HG02970 (cell line): ENCODE measurements around the gene SCAMP1.
"Not testable (repeated sequence)": the region's sequence is repeated elsewhere in the genome, so short reads cannot be mapped to it uniquely, and the experiment has no call there.

Experiments used
- ATAC-seq: cut with Tn5 transposase; IDR thresholded peaks from one replicate; pipeline ENCODE4 v1.9.1; 2021; ENCODE audit warnings: mild to moderate bottlenecking, moderate library complexity, moderate number of reproducible peaks; ENCODE audit not compliant: unreplicated experiment, low FRiP score

The SCAMP1 gene

DNA sequence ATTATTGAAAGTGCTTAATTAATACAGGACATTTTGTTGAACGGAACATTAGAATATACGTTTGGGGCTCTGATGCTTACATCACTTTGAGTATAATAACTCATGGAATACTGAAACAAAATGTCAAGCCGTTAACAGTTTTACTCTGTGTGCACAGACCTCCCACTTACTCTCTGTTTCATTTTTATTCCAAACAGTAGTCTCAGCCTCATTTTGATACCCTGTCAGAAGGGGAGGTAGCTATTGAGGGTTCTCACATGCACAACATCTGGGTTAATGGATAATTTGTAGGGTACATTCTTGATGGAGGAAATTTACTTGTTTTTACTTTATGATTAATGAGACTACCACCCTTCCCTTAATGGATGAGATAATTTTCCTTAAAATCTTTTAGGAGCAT is 59.0 kb downstream of the SCAMP1 start:
- no peak for ATAC-seq

DNA sequence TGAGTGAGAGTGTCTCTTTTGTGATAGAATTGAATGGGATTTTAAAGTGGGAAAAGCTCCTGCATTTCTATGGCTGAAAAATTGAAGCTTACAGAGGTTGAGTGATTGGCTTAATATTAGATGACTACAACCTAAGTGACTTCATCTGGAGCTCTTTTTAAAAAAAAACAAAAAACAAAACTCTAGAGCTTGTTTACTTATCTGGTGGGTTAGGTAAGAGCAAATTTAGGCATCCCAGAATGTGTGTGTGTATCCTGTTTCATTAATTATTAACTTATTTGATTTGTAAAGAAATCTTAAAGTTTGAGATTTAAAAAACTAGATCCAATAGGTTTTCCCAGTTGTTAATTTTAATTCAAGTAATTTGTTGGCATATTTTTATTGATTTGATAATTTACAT is 60.1 kb downstream of the SCAMP1 start:
- no peak for ATAC-seq

- ATAC-seq = no peak
Measured at GRCh38 chr5:78424665-78425064, 64.2 kb downstream of the SCAMP1 start.

- no peak for ATAC-seq
Measured at GRCh38 chr5:78429332-78429980, 69.0 kb downstream of the SCAMP1 start.

DNA sequence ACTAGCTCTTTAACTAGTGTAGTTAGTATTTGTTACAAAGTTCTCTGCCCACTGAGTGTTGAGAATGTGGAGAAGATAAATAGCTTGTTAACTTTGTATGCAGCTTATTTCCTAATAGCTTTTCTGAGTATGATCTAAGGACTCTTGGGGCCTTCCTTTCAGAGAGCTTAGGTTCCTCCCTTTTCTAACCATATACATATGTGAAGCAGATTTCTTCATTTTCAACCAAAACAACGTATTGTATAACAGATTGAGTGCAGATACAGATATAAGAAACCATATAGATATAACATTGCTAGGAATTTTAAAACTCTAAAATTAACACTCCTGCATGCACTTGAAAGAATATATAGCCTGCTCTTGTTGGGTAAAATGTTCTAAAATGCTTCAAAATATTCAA is 70.4 kb downstream of the SCAMP1 start:
- no peak for ATAC-seq

GRCh38 chr5:78433972-78434371 is 73.6 kb downstream of the SCAMP1 start:
- no peak for ATAC-seq

DNA sequence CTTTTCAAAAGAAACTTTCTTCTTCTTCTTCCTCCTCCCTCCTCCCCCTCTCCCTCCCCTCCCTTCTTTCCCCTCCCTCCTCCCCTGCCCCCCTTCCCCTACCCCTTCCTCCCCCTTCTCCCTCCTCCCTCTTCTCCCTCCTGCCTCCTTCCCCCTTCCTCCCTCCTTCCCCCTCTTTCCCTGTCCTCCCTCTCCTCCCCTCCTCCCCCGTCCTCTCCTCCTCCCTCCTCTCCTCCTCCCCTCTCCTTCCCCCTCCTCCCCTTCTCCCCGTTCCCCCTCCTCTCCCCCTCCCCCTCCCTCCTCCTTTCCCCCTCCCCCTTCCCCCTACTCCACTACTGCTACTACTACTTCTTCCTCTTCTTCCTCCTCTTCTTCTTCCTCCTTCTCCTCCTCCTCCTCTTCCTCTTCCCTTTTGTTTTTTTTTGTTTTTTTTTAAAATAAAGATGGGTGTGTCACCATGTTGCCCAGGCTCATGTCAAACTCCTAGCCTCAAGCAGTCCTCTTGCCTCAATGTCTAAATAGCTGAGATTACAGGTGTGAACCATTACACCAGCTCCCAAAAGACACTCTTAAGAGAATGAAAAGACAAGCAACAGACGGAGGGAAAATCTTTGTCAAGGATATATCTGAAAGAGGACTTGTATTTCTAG is 87.5 kb downstream of the SCAMP1 start:
- no peak for ATAC-seq

DNA sequence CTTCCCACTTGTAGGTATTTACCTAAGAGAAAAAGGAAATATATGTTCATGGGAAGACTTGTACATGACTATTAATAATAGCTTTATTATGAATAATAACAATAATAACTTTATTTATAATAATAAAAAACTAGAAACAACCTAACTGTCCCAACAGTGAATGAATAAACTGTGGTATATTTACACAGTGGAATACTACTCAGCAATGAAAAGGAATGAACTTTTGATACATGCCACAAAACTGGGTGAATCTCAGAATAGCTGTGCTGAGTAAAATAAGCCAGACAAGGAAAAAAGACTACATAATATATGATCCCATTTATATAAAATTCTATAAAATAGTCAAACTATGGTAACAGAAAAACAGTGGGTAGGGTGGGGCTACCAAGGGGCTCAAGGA is 88.7 kb downstream of the SCAMP1 start:
- no peak for ATAC-seq

- not testable (repeated sequence) for ATAC-seq
Measured at GRCh38 chr5:78457507-78457906, 97.1 kb downstream of the SCAMP1 start.

DNA sequence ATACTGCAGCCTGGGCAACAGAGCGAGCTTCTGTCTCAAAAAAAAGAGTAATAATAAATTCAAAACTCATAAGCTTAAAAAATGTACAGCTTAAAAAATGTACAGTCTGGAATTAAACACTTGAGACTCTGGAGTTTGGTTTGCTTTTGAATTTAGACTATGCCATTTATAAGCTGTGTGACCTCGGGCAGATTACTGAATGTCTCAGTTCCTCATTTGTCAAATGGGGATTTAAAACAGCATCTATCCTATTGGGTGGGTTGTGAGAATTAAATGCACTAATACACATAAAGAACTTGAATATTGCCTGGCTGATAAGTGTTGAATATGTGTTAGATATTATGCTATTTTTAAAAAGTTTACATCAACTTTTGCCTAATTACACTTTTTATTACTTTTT is 98.4 kb downstream of the SCAMP1 start:
- no peak for ATAC-seq

- no peak for ATAC-seq
Measured at GRCh38 chr5:78467140-78467539, 106.7 kb downstream of the SCAMP1 start.

GRCh38 chr5:78467752-78468357 is 107.4 kb downstream of the SCAMP1 start:
- ATAC-seq = no peak

DNA sequence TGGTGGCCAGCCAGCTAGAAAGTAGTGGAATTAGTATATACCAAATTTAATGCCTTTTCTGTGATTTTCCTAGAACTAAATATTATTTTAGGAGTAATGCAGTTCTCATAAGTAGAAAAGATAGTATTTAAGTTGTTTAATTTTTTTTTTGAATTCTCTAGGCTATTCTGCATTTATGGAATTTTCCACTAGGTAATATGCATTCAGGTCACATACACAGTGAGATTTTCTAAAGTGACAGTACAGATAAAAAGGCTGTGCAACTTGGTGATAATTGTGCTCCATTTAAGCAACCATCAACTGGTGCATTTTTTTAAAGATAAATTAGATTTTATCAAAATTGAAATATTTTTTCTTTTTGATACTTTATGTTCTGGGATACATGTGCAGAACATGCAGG is 111.5 kb downstream of the SCAMP1 start:
- ATAC-seq = no peak

DNA sequence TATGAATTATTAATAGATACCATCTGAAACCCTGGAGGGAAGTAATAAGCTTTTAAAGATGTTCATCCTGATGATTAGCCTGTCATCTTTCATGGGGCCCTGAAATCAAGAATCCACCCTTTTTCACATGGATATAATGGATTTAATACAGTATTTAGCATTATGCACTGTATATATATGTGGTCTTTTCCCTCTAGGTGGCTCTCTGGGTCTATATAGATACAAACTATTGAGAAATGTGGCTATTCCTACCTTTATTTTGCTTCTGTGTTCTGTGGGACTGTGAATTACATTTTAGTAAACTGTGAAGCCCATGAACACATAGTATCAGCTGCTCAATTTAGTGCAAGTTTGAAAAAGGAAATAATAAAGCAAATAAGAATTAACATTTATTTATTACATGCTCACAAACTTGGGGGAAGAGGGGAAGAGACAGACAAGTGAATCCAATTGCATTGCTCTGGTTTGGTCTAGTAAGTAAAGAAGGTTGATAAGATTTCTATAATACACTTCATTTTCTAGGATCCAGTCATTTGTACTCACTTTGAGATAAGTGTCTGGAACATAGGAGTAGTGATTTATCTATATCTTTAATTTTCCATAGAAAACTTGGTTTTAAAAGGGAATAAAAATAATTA is 112.2 kb downstream of the SCAMP1 start:
- no peak for ATAC-seq

DNA sequence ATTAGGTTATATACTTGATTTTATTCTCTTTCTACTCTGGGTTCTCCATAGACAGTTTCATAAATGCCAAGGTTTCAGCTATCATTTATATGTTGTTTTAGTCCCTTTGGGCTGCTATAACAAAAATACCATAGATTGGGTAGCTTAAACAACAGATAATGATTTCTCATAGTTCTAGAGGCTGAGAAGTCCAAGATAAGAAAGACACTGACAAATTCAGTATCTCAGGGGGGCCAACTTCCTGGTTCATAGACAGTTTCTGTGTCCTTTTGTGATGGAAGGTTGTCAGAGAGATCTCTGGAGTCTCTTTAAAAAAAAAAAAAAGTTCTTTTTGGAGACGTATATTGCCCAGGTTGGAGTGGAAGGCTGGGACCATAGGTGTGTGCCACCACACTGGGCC is 113.3 kb downstream of the SCAMP1 start:
- ATAC-seq = no peak

- no peak for ATAC-seq
Measured at GRCh38 chr5:78475370-78475769, 115.0 kb downstream of the SCAMP1 start.

DNA sequence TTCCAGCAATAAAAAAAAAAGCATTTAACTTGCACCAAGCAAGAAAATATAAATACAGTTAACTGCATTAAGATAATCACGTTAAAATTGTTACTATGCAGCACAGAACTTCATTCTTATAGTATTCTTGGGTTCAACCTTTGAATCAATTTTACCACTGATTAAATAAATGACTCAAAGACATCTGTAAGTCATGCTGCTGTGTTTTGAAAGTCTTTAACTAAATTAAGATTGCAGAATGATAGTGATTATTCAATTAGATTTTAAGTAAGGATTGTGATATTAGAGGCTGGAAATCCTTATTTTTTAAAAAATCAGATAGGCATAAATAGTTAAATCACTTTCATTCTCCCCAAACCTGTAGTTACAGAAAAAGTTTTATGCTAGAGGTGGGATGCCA is 116.4 kb downstream of the SCAMP1 start:
- no peak for ATAC-seq

DNA sequence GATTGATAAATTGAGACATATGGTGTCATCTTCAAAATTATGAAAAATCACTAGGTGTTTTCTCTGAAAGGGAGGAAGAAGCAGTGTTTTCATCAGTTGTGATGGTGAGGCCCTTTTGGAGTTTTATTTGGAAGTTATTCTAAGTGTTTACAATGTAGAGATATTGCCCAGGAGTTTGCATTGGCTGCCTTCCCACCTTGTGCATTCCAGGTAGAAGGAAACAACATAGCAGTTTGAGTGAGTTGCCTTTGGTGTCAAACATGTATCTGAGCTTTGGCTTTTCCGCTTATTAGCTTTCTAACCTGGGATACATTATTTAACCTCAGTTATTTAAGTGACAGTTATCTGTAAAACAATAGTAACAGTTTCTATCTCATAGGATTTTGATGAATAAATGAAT is 122.5 kb downstream of the SCAMP1 start:
- no peak for ATAC-seq

GRCh38 chr5:78483809-78484521 is 123.5 kb downstream of the SCAMP1 start:
- no peak for ATAC-seq

DNA sequence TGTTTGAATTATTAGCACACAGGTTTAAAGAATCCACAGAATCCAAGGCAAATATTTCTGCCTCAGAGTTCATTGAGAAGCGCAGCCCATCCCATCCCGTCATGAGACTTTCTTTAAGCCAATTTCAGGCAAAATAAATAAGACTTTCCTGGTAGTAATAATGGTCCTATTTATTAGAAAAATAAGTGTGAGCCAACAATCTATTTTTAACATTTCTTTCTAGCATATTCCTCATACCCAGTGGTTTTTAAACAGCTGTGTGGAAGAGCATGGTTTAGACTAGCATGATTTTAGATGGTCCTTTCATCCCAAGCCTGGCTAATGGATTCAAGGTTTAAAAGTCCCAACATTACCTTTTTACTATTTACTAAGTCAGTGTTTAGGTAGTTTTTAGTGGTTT is 125.8 kb downstream of the SCAMP1 start:
- ATAC-seq = no peak

- ATAC-seq = no peak
Measured at GRCh38 chr5:78487846-78488245, 127.4 kb downstream of the SCAMP1 start.
